OCI-LY3 (cell line): ENCODE results near the gene RTKN.

Experiments
- H2AFZ ChIP-seq: fragments of 200-600, 300-600 bp; shearing (Covaris generic); 2 replicates; pipeline ENCODE4 v1.6.0; 2014; ENCODE audit warnings: antibody characterized with exemption, low read depth, low read length
- H3K27ac ChIP-seq: fragments of 200-600, 300-600 bp; sonication (generic); 2 replicates; pipeline ENCODE4 v1.5.1; 2014; ENCODE audit warnings: mild to moderate bottlenecking, low read length, moderate library complexity, mixed read lengths
- H3K27me3 ChIP-seq: fragments of 200-600, 300-600 bp; sonication (generic); 2 replicates; pipeline ENCODE4 v1.6.1; 2014; ENCODE audit warnings: low read depth, low read length, mixed read lengths
- H3K36me3 ChIP-seq: fragments of 200-600, 300-600 bp; sonication (generic); replicated peaks from 2 replicates; pipeline ENCODE3; 2014; ENCODE audit warnings: low read depth, low read length, mixed read lengths
- H3K4me1 ChIP-seq: fragments of 300-600, 200-600 bp; sonication (generic); 2 replicates; pipeline ENCODE4 v1.6.1; 2014; ENCODE audit warnings: low read length, mixed read lengths
- H3K4me2 ChIP-seq: fragments of 200-600, 300-600 bp; sonication (generic); 2 replicates; pipeline ENCODE4 v1.6.1; 2014; ENCODE audit warnings: low read length, mixed read lengths
- H3K4me3 ChIP-seq: fragments of 300-600, 200-600 bp; sonication (generic); 2 replicates; pipeline ENCODE4 v1.5.1; 2014; ENCODE audit warnings: antibody characterized with exemption, mild to moderate bottlenecking, low read length, moderate library complexity
- H3K79me2 ChIP-seq: fragments of 300-600, 200-600 bp; shearing (Covaris generic); 2 replicates; pipeline ENCODE4 v1.6.1; 2014; ENCODE audit warnings: mild to moderate bottlenecking, low read length, mixed read lengths
- H3K9ac ChIP-seq: fragments of 300-600, 200-600 bp; shearing (Covaris generic); 2 replicates; pipeline ENCODE4 v1.6.0; 2014; ENCODE audit warnings: mild to moderate bottlenecking, low read length, moderate library complexity
- H3K9me3 ChIP-seq: fragments of 200-600, 300-600 bp; shearing (Covaris generic); 2 replicates; pipeline ENCODE4 v1.6.1; 2014; ENCODE audit warnings: low read length, mixed read lengths; ENCODE audit not compliant: insufficient read depth
- H4K20me1 ChIP-seq: fragments of 200-600, 300-600 bp; sonication (generic); 2 replicates; pipeline ENCODE4 v1.6.1; 2016; ENCODE audit warnings: low read length, mixed read lengths; ENCODE audit not compliant: insufficient read depth
- EZH2phosphoT487 ChIP-seq: fragments of 200-600 bp; shearing (Covaris generic); IDR thresholded peaks from 2 replicates; pipeline ENCODE4 v1.6.1; 2018; ENCODE audit warnings: antibody characterized with exemption, mixed run types, low read depth
- TF ChIP-seq, protein P1 (sequence below): fragments of 200-600, 300-600 bp; sonication (generic); IDR thresholded peaks from 2 replicates; pipeline ENCODE4 v1.5.1; 2014; ENCODE audit warnings: antibody characterized with exemption, low read length, low read depth

Gene RTKN

GRCh38 chr2:74379851-74380789, 61.6 kb downstream of the RTKN start, which contains the start of gene DCTN1:
TSS of gene DCTN1 (minus strand) at chr2:74380311. CDS start at chr2:74380037, 274 bp downstream.
- H3K9me3 ChIP-seq = no peaks in the 10 kb centered on the region
- TF ChIP-seq, protein P1, sequence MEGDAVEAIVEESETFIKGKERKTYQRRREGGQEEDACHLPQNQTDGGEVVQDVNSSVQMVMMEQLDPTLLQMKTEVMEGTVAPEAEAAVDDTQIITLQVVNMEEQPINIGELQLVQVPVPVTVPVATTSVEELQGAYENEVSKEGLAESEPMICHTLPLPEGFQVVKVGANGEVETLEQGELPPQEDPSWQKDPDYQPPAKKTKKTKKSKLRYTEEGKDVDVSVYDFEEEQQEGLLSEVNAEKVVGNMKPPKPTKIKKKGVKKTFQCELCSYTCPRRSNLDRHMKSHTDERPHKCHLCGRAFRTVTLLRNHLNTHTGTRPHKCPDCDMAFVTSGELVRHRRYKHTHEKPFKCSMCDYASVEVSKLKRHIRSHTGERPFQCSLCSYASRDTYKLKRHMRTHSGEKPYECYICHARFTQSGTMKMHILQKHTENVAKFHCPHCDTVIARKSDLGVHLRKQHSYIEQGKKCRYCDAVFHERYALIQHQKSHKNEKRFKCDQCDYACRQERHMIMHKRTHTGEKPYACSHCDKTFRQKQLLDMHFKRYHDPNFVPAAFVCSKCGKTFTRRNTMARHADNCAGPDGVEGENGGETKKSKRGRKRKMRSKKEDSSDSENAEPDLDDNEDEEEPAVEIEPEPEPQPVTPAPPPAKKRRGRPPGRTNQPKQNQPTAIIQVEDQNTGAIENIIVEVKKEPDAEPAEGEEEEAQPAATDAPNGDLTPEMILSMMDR = no peak
- no peak for TF ChIP-seq EZH2phosphoT487
- peak within 1 kb of the TSS; percentile 46 for H3K4me2 ChIP-seq
- H3K9ac ChIP-seq = no peak within 1 kb of the TSS
- H3K4me3 ChIP-seq = peak within 1 kb of the TSS; percentile 46
- H2AFZ ChIP-seq = no peak within 1 kb of the TSS
- peaks cover 7% of the 10 kb centered on the region; the same call in 1 of the 2 replicates for H3K4me1 ChIP-seq
- no peak within 1 kb of the TSS for H3K27ac ChIP-seq
- no peaks in the 10 kb centered on the region for H3K27me3 ChIP-seq
- H3K36me3 ChIP-seq = peaks cover 5% of the 10 kb centered on the region
- peaks cover 16% of the 10 kb centered on the region for H3K79me2 ChIP-seq
- H4K20me1 ChIP-seq = no peaks in the 10 kb centered on the region

- no peak overlapping the region for H3K27ac ChIP-seq
- 0 out of 2 replicates have a peak, but pooled peaks cover 3% of the 10 kb centered on the region for H4K20me1 ChIP-seq
- H3K4me1 ChIP-seq = peaks cover 7% of the 10 kb centered on the region; the same call in 1 of the 2 replicates
- TF ChIP-seq, protein P1 = no peak
- TF ChIP-seq EZH2phosphoT487 = no peak
- H2AFZ ChIP-seq = no peak overlapping the region
- H3K9me3 ChIP-seq = no peaks in the 10 kb centered on the region
- H3K4me3 ChIP-seq = no peak overlapping the region
- peaks cover 16% of the 10 kb centered on the region for H3K79me2 ChIP-seq
- no peak overlapping the region for H3K4me2 ChIP-seq
- no peak overlapping the region for H3K9ac ChIP-seq
- no peaks in the 10 kb centered on the region for H3K27me3 ChIP-seq
- H3K36me3 ChIP-seq = no peaks in the 10 kb centered on the region
These were observed 63.7 kb downstream of the RTKN start for GRCh38 chr2:74378007-74378406.

GRCh38 chr2:74375838-74376237, 65.9 kb downstream of the RTKN start:
- no peaks in the 10 kb centered on the region for H3K9me3 ChIP-seq
- H2AFZ ChIP-seq = no peak overlapping the region
- H4K20me1 ChIP-seq = 0 out of 2 replicates have a peak, but pooled peaks cover 3% of the 10 kb centered on the region
- H3K9ac ChIP-seq = no peak overlapping the region
- no peak overlapping the region for H3K27ac ChIP-seq
- no peak overlapping the region for H3K4me2 ChIP-seq
- no peak overlapping the region for H3K4me3 ChIP-seq
- peaks cover 7% of the 10 kb centered on the region; the same call in 1 of the 2 replicates for H3K4me1 ChIP-seq
- no peaks in the 10 kb centered on the region for H3K27me3 ChIP-seq
- TF ChIP-seq, protein P1 = no peak
- TF ChIP-seq EZH2phosphoT487 = no peak
- H3K36me3 ChIP-seq = peaks cover 3% of the 10 kb centered on the region
- H3K79me2 ChIP-seq = peaks cover 11% of the 10 kb centered on the region
